Rectal smooth muscle tissue (tissue), 1 donor: ENCODE results near the gene CLEC16A.

Source experiments
- H3K27ac ChIP-seq: one replicate; pipeline ENCODE4 v1.7.0; 2013; ENCODE audit warnings: low read depth, low read length, inconsistent platforms
- H3K27me3 ChIP-seq: one replicate; pipeline ENCODE4 v1.7.0; 2013; ENCODE audit warnings: low read length; ENCODE audit not compliant: control insufficient read depth, insufficient read depth
- H3K36me3 ChIP-seq: one replicate; pipeline ENCODE4 v1.7.0; 2013; ENCODE audit warnings: low read length; ENCODE audit not compliant: control insufficient read depth, insufficient read depth
- H3K4me1 ChIP-seq: one replicate; pipeline ENCODE4 v1.7.0; 2013; ENCODE audit warnings: low read length; ENCODE audit not compliant: control insufficient read depth, insufficient read depth
- H3K4me3 ChIP-seq: one replicate; pipeline ENCODE4 v1.7.0; 2013; ENCODE audit warnings: low read length
- H3K9ac ChIP-seq: one replicate; pipeline ENCODE4 v1.7.0; 2013; ENCODE audit warnings: low read length

CLEC16A gene

GRCh38 chr16:11193494-11193893 is 249.1 kb downstream of the CLEC16A start:
- no peak overlapping the region for H3K4me3 ChIP-seq
- H3K4me1 ChIP-seq: no peaks in the 10 kb centered on the region
- H3K27me3 ChIP-seq: no peaks in the 10 kb centered on the region
- H3K27ac ChIP-seq: no peak overlapping the region
- H3K36me3 ChIP-seq: no peaks in the 10 kb centered on the region
- H3K9ac ChIP-seq: no peak overlapping the region

GRCh38 chr16:11194913-11195312 is 250.5 kb downstream of the CLEC16A start:
- Histone ChIP-seq H3K36me3 (no peaks in the 10 kb centered on the region), H3K9ac (no peak overlapping the region), H3K27ac (no peak overlapping the region), H3K27me3 (no peaks in the 10 kb centered on the region), H3K4me3 (no peak overlapping the region), H3K4me1 (no peaks in the 10 kb centered on the region)

- H3K27me3 ChIP-seq: no peaks in the 10 kb centered on the region
- H3K4me1 ChIP-seq: no peaks in the 10 kb centered on the region
- no peak overlapping the region for H3K9ac ChIP-seq
These were observed 252.0 kb downstream of the CLEC16A start for GRCh38 chr16:11196286-11196828.

GRCh38 chr16:11198375-11198774 is 254.0 kb downstream of the CLEC16A start:
- no peaks in the 10 kb centered on the region for H3K27me3 ChIP-seq
- no peak overlapping the region for H3K27ac ChIP-seq
- H3K4me1 ChIP-seq: no peaks in the 10 kb centered on the region
- H3K36me3 ChIP-seq: no peaks in the 10 kb centered on the region
- H3K9ac ChIP-seq: no peak overlapping the region
- H3K4me3 ChIP-seq: no peak overlapping the region

More at GRCh38 chr16:11196286-11196828, 252.0 kb downstream of the CLEC16A start:
- Histone ChIP-seq H3K27ac (no peak overlapping the region), H3K4me3 (no peak overlapping the region), H3K36me3 (no peaks in the 10 kb centered on the region)

- no peak overlapping the region for H3K9ac ChIP-seq
- H3K4me1 ChIP-seq: no peaks in the 10 kb centered on the region
- no peak overlapping the region for H3K27ac ChIP-seq
- H3K27me3 ChIP-seq: no peaks in the 10 kb centered on the region
- no peaks in the 10 kb centered on the region for H3K36me3 ChIP-seq
- no peak overlapping the region for H3K4me3 ChIP-seq
These were observed 254.5 kb downstream of the CLEC16A start for GRCh38 chr16:11198828-11199227.

- no peaks in the 10 kb centered on the region for H3K36me3 ChIP-seq
- H3K27ac ChIP-seq: no peak overlapping the region
- no peak overlapping the region for H3K4me3 ChIP-seq
- H3K27me3 ChIP-seq: no peaks in the 10 kb centered on the region
- no peak overlapping the region for H3K9ac ChIP-seq
- H3K4me1 ChIP-seq: no peaks in the 10 kb centered on the region
These were observed 256.2 kb downstream of the CLEC16A start for GRCh38 chr16:11200592-11200991.

- no peaks in the 10 kb centered on the region for H3K4me1 ChIP-seq
- no peak overlapping the region for H3K27ac ChIP-seq
- no peak overlapping the region for H3K9ac ChIP-seq
- no peaks in the 10 kb centered on the region for H3K27me3 ChIP-seq
- H3K4me3 ChIP-seq: no peak overlapping the region
- H3K36me3 ChIP-seq: no peaks in the 10 kb centered on the region
These were observed 257.3 kb downstream of the CLEC16A start for GRCh38 chr16:11201498-11202259.

- Histone ChIP-seq H3K27ac (no peak overlapping the region), H3K4me3 (no peak overlapping the region), H3K9ac (no peak overlapping the region), H3K36me3 (no peaks in the 10 kb centered on the region), H3K27me3 (no peaks in the 10 kb centered on the region), H3K4me1 (no peaks in the 10 kb centered on the region)
These were observed 258.1 kb downstream of the CLEC16A start for GRCh38 chr16:11202260-11203091.

- Histone ChIP-seq H3K9ac (no peak overlapping the region), H3K4me1 (no peaks in the 10 kb centered on the region), H3K4me3 (no peak overlapping the region), H3K27me3 (no peaks in the 10 kb centered on the region), H3K36me3 (no peaks in the 10 kb centered on the region), H3K27ac (no peak overlapping the region)
These were observed 258.8 kb downstream of the CLEC16A start for GRCh38 chr16:11203111-11203623.

- no peak overlapping the region for H3K9ac ChIP-seq
- no peak overlapping the region for H3K27ac ChIP-seq
- no peaks in the 10 kb centered on the region for H3K27me3 ChIP-seq
- no peak overlapping the region for H3K4me3 ChIP-seq
- no peaks in the 10 kb centered on the region for H3K36me3 ChIP-seq
- no peaks in the 10 kb centered on the region for H3K4me1 ChIP-seq
These were observed 260.2 kb downstream of the CLEC16A start for GRCh38 chr16:11204513-11205047.

GRCh38 chr16:11205065-11205699 is 260.8 kb downstream of the CLEC16A start:
- Histone ChIP-seq H3K27ac (no peak overlapping the region), H3K27me3 (no peaks in the 10 kb centered on the region), H3K4me3 (no peak overlapping the region), H3K9ac (no peak overlapping the region), H3K4me1 (no peaks in the 10 kb centered on the region), H3K36me3 (no peaks in the 10 kb centered on the region)
